Measurements from ENCODE around the gene GPR132. TPM values are rescaled to one million over a fixed set of nuclear protein-coding genes. Genes with fewer than 3 reads are reported as not detected.

Gene GPR132
- total RNA-seq, 1 experiment from 2014 or later, result 1.4 TPM

DNA sequence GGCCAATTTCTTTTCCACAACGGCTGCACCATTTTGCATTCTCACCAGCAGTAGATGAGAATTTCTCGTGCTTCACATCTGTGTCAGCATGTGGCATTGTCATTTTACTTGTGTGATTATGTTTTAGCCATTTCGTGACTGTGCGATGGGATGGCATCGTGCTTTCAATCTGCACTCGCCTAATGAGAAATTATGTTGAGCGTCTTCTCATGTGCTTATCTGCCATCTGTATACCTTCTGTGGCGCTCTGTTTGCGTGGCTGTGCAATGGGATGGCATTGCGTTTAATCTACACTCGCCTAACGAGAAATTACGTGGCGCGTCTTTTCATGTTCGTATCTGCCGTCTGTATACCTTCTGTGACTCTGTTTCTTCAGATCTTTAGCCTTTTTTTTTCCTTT, 14.9 kb upstream of the GPR132 start:
- no peak overlapping the region for H3K4me3 Mint-ChIP-seq (ENCODE audit: low read depth, unreplicated experiment)
- TF ChIP-seq, protein P1, sequence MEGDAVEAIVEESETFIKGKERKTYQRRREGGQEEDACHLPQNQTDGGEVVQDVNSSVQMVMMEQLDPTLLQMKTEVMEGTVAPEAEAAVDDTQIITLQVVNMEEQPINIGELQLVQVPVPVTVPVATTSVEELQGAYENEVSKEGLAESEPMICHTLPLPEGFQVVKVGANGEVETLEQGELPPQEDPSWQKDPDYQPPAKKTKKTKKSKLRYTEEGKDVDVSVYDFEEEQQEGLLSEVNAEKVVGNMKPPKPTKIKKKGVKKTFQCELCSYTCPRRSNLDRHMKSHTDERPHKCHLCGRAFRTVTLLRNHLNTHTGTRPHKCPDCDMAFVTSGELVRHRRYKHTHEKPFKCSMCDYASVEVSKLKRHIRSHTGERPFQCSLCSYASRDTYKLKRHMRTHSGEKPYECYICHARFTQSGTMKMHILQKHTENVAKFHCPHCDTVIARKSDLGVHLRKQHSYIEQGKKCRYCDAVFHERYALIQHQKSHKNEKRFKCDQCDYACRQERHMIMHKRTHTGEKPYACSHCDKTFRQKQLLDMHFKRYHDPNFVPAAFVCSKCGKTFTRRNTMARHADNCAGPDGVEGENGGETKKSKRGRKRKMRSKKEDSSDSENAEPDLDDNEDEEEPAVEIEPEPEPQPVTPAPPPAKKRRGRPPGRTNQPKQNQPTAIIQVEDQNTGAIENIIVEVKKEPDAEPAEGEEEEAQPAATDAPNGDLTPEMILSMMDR (IDR thresholded peaks at IDR 0.05; ENCODE audit: unreplicated experiment), result no peak
- no peak overlapping the region for H3K27ac Mint-ChIP-seq (ENCODE audit: unreplicated experiment)
- peaks cover 23% of the 10 kb centered on the region for H3K36me3 Mint-ChIP-seq (ENCODE audit: insufficient read depth, unreplicated experiment)
- DNase-seq, result no peak
- peaks cover 61% of the 10 kb centered on the region for H3K27me3 Mint-ChIP-seq (ENCODE audit: unreplicated experiment)
- intact Hi-C loops (cut with micrococcal nuclease; ENCODE audit: unreplicated experiment), result loop anchor here (10.0 kb wide), 1 partner anchor 65 kb away; no protein-coding TSS in a partner anchor
- H3K4me1 Mint-ChIP-seq (ENCODE audit: low read depth, unreplicated experiment), result peaks cover 10% of the 10 kb centered on the region
- no TSS peak for BruUV-seq (replicated peaks)
- H3K9me3 Mint-ChIP-seq (ENCODE audit: low read depth, unreplicated experiment), result no peaks in the 10 kb centered on the region
- CTCF ChIA-PET, result interaction anchor here (0.7 kb wide), 1 partner anchor 12 kb away, joined by 3 read pairs; no protein-coding TSS in a partner anchor

DNA sequence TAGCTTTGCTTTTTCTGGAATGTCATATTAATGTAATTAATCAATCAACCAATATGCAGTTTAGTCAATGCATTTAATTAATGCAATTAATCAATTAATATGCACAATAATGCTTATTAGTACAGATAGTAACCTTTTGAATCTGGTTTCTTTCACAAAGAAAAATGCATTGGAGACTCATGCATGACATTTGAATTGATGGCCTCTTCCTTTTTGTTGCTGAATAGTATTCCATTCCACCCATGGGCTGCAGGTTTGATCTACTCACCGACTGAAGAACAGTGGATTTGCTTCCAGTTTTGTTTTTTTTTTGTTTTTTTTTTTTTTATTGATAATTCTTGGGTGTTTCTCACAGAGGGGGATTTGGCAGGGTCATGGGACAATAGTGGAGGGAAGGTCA, 13.1 kb upstream of the GPR132 start:
- Mint-ChIP-seq H3K27me3 (ENCODE audit: unreplicated experiment) (peaks cover 47% of the 10 kb centered on the region), H3K9me3 (ENCODE audit: low read depth, unreplicated experiment) (no peaks in the 10 kb centered on the region), H3K36me3 (ENCODE audit: insufficient read depth, unreplicated experiment) (peaks cover 9% of the 10 kb centered on the region), H3K4me1 (ENCODE audit: low read depth, unreplicated experiment) (peaks cover 10% of the 10 kb centered on the region), H3K4me3 (ENCODE audit: low read depth, unreplicated experiment) (no peak overlapping the region), H3K27ac (ENCODE audit: unreplicated experiment) (no peak overlapping the region)
- intact Hi-C loops (cut with micrococcal nuclease; ENCODE audit: unreplicated experiment), result no loop called here
- CTCF ChIA-PET, result no interaction called here
- no peak for DNase-seq
- BruUV-seq (replicated peaks), result no TSS peak
- TF ChIP-seq, protein P1 (IDR thresholded peaks at IDR 0.05; ENCODE audit: unreplicated experiment), result no peak

DNA sequence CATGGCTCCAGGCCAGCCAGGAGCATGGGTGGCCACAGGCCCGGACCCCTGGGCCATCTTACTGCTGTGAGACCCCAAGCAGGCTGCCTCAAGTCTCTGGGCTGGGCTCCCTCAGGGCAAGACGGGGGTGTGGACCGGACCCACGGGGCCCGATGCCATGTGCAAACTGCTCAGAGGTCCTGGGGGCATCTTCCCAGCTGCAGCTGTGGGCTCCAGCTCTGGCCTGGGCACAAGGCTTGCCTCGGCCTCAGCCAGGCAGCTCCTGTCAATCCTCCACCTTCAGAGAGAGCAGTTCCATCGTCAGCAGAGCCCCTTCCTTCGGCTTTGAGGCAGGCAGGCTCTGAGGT, 12.4 kb upstream of the GPR132 start:
- Mint-ChIP-seq H3K9me3 (ENCODE audit: low read depth, unreplicated experiment) (no peaks in the 10 kb centered on the region), H3K36me3 (ENCODE audit: insufficient read depth, unreplicated experiment) (peaks cover 10% of the 10 kb centered on the region), H3K27ac (ENCODE audit: unreplicated experiment) (no peak overlapping the region), H3K4me1 (ENCODE audit: low read depth, unreplicated experiment) (peaks cover 10% of the 10 kb centered on the region), H3K4me3 (ENCODE audit: low read depth, unreplicated experiment) (no peak overlapping the region), H3K27me3 (ENCODE audit: unreplicated experiment) (peaks cover 40% of the 10 kb centered on the region)
- DNase-seq, result no peak
- TF ChIP-seq, protein P1 (IDR thresholded peaks at IDR 0.05; ENCODE audit: unreplicated experiment), result no peak
- intact Hi-C loops (cut with micrococcal nuclease; ENCODE audit: unreplicated experiment), result no loop called here
- CTCF ChIA-PET, result no interaction called here
- BruUV-seq (replicated peaks), result no TSS peak

DNA sequence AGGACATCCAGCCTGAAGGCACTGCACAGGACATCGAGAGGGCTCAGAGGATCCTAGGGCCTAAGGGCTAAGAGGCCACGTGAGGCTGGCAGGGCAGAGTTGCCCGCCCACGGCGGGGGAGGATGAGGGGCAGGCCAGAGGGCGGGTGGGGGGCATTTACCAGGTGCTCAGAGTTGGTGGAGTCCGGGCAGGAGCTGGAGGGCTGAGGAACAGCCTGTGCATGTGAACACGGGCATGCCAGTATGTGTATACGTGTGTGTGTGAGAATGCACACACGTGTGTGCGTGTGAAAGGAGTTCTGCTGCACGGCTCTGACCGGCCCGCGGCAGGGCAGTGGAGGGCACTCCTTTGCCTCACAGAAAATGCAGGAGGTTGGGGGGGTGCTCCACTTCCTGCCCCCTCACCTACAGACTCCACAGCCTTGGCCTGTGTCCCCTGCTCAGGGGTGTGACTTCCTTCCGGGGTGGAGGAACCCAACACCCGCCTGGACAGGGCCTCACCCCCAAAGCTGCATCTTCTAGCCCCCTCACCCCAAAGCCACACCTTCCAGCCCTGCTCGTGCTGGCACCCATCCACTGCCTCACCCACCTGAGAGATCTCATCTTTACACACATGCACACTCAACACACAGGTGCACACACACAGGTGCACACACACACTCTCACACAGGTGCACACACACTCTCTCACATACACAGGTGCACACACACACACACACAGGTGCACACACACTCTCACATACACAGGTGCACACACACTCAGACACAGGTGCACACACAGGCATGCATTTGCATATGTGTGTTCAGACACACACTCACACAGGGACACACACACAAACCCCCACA, 11.8 kb upstream of the GPR132 start:
- DNase-seq, result no peak
- H3K27ac Mint-ChIP-seq (ENCODE audit: unreplicated experiment), result no peak overlapping the region
- BruUV-seq (replicated peaks), result no TSS peak
- peaks cover 16% of the 10 kb centered on the region for H3K36me3 Mint-ChIP-seq (ENCODE audit: insufficient read depth, unreplicated experiment)
- peaks cover 34% of the 10 kb centered on the region for H3K27me3 Mint-ChIP-seq (ENCODE audit: unreplicated experiment)
- CTCF ChIA-PET, result no interaction called here
- intact Hi-C loops (cut with micrococcal nuclease; ENCODE audit: unreplicated experiment), result no loop called here
- no peaks in the 10 kb centered on the region for H3K9me3 Mint-ChIP-seq (ENCODE audit: low read depth, unreplicated experiment)
- H3K4me1 Mint-ChIP-seq (ENCODE audit: low read depth, unreplicated experiment), result peaks cover 10% of the 10 kb centered on the region
- TF ChIP-seq, protein P1 (IDR thresholded peaks at IDR 0.05; ENCODE audit: unreplicated experiment), result no peak
- no peak overlapping the region for H3K4me3 Mint-ChIP-seq (ENCODE audit: low read depth, unreplicated experiment)
